ENCODE results near the gene CDPF1. TPM values are rescaled to one million over a fixed set of nuclear protein-coding genes. Genes with fewer than 3 reads are reported as not detected.

Gene CDPF1
- total RNA-seq, 4 donors from 2014 or later, result 3.0 to 12.4 (median 5.2) TPM

DNA sequence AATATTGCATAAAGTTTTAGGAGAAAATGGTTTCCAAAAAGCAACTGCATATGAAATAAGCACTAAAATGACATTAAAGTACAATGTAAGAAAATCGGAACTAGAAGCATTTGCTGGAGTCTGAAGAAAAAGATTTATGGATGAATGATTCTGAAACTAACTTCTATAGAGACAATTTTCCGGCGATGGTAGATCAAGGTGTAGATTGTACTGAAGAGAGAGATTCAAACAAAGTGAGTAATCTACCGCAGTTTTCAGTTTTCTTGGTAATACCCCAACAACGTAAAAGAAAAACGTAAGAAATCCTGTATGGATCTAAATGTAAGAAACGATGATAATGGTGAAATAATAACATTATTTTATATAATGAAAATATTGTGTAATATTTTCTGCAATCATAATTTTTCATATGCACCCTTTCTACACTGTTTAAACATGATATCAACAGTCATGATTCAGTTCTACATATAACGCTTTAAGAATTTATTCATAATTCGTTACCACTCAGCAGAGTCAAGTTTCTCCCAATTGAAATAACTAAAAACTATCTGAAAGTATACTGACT is 1.8 kb upstream of the CDPF1 start:
- Histone ChIP-seq H3K4me1 (peaks cover 15 to 44% (median 17%) of the 10 kb centered on the region in 3 donors), H3K9me3 (no peaks in the 10 kb centered on the region), H3K36me3 (no peaks in the 10 kb centered on the region), H3K27ac (no peak overlapping the region), H3K27me3 (no peaks in the 10 kb centered on the region), H3K4me3 (no peak overlapping the region)
- no peak for DNase-seq
- no peak for TF ChIP-seq POLR2A (IDR thresholded peaks at IDR 0.05)
- TF ChIP-seq, protein P1, sequence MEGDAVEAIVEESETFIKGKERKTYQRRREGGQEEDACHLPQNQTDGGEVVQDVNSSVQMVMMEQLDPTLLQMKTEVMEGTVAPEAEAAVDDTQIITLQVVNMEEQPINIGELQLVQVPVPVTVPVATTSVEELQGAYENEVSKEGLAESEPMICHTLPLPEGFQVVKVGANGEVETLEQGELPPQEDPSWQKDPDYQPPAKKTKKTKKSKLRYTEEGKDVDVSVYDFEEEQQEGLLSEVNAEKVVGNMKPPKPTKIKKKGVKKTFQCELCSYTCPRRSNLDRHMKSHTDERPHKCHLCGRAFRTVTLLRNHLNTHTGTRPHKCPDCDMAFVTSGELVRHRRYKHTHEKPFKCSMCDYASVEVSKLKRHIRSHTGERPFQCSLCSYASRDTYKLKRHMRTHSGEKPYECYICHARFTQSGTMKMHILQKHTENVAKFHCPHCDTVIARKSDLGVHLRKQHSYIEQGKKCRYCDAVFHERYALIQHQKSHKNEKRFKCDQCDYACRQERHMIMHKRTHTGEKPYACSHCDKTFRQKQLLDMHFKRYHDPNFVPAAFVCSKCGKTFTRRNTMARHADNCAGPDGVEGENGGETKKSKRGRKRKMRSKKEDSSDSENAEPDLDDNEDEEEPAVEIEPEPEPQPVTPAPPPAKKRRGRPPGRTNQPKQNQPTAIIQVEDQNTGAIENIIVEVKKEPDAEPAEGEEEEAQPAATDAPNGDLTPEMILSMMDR (IDR thresholded peaks at IDR 0.05), result no peak
- WGBS, 2 donors, result 77 to 84% methylated on average over 9 of the region's 9 CpGs
- intact Hi-C loops (cut with DNase I), result no loop called here

DNA sequence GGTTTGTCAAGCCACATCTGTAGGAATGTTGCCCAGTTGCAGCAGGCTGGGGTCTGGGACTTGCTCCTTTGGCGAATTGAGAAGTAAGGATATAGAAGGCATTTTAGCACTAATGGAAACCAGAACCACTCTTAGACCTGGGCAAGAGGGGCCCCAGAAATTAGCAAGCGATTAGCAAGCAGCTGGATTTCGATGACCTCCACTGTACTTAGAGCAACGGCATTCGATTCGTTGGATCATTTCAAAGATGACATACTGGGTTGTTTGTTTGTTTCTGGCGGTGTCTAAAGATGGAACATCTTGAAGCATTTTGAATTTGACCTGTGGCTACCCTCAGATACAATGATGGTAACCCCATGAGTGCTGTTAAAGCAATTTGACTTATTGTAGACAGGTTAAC is 1.2 kb upstream of the CDPF1 start:
- no peak for DNase-seq
- peak overlapping the region; percentile 56 to 92 (median 84) for H3K4me3 ChIP-seq
- no peaks in the 10 kb centered on the region for H3K27me3 ChIP-seq
- no peaks in the 10 kb centered on the region for H3K9me3 ChIP-seq
- TF ChIP-seq, protein P1 (IDR thresholded peaks at IDR 0.05), result no peak
- no peak for TF ChIP-seq POLR2A (IDR thresholded peaks at IDR 0.05)
- H3K4me1 ChIP-seq, result peaks cover 15 to 40% (median 17%) of the 10 kb centered on the region in 3 donors
- H3K27ac ChIP-seq, result peak overlapping the region in 1 of 4 donors; percentile 88
- WGBS, 2 donors, result 78 to 88% methylated on average over 6 to 7 of the region's 7 CpGs
- no peaks in the 10 kb centered on the region for H3K36me3 ChIP-seq
- intact Hi-C loops (cut with DNase I), result no loop called here

DNA sequence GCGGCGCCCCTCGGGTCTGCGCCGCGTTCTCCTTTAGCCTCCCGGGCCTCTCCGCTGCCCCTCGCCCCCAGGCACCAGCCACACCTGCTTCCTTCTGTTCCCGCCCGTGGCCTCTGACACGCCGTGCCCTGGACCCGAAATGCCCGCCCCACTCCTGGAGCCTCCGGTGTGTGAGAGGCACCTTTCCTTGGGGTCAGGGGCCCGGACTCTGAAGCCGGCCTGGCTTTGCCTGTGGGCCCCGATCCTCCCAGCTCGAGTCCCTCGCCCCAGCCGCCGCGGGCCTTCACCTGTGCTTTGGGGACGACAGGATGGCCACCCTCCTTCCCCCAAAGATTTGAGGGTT is 661 bp upstream of the CDPF1 start:
- peak overlapping the region; percentile 88 to 94 (median 94) for H3K27ac ChIP-seq
- DNase-seq, result no peak
- H3K27me3 ChIP-seq, result no peaks in the 10 kb centered on the region
- no peaks in the 10 kb centered on the region for H3K9me3 ChIP-seq
- H3K4me1 ChIP-seq, result peaks cover 12 to 43% (median 17%) of the 10 kb centered on the region in 3 donors
- no peaks in the 10 kb centered on the region for H3K36me3 ChIP-seq
- 2 to 4% methylated on average over 10 to 18 of the region's 25 CpGs for WGBS, 2 donors
- peak overlapping the region; percentile 56 to 92 (median 84) for H3K4me3 ChIP-seq
- intact Hi-C loops (cut with DNase I), result no loop called here
- no peak for TF ChIP-seq POLR2A (IDR thresholded peaks at IDR 0.05)
- TF ChIP-seq, protein P1 (IDR thresholded peaks at IDR 0.05), result no peak

- 100% methylated on average over 1 of the region's 2 CpGs; no CpG with 5 or more reads in 1 of the 2 donors for WGBS, 2 donors
- Histone ChIP-seq H3K4me3 (no peak overlapping the region), H3K27me3 (no peaks in the 10 kb centered on the region), H3K36me3 (peaks cover 0 to 28% (median 4%) of the 10 kb centered on the region in 3 donors), H3K27ac (no peak overlapping the region), H3K9me3 (no peaks in the 10 kb centered on the region), H3K4me1 (peaks cover 12 to 54% (median 17%) of the 10 kb centered on the region in 3 donors)
- TF ChIP-seq, protein P1 (IDR thresholded peaks at IDR 0.05), result no peak
- TF ChIP-seq POLR2A (IDR thresholded peaks at IDR 0.05), result no peak
- intact Hi-C loops (cut with DNase I), result no loop called here
- no peak for DNase-seq
Observed at GRCh38 chr22:46247443-46247975, 2.6 kb downstream of the CDPF1 start.

DNA sequence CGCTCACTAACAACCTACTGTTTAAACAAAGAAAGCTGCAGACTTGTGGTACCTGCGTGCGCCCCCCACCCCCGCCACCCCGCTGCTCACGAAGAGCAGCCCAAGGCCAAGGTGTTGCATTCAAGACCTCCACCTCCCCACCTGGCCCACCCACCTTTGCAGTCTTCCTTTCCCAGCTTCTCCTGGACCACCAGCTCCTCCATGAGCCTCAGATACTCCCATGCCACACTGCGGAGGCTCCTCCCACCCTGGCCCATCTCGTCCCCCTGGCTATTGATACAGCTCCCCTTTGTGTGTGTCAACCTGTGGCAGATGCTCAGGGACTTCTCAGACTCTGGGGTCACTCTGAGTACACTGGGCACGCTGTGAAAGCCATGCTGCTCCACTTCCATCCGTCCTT is 3.9 kb downstream of the CDPF1 start:
- peaks cover 9 to 47% (median 15%) of the 10 kb centered on the region in 3 donors for H3K4me1 ChIP-seq
- TF ChIP-seq POLR2A (IDR thresholded peaks at IDR 0.05), result no peak
- TF ChIP-seq, protein P1 (IDR thresholded peaks at IDR 0.05), result no peak
- DNase-seq, result no peak
- H3K27ac ChIP-seq, result no peak overlapping the region
- H3K9me3 ChIP-seq, result no peaks in the 10 kb centered on the region
- no peaks in the 10 kb centered on the region for H3K27me3 ChIP-seq
- H3K4me3 ChIP-seq, result no peak overlapping the region
- 95 to 97% methylated on average over 4 to 10 of the region's 10 CpGs for WGBS, 2 donors
- peaks cover 0 to 32% (median 4%) of the 10 kb centered on the region in 3 donors for H3K36me3 ChIP-seq
- intact Hi-C loops (cut with DNase I), result no loop called here

Measured in esophagus squamous epithelium (tissue), 5 donors.